PC-9 (cell line): ENCODE data around the gene CALN1. TPM values are rescaled to one million over a fixed set of nuclear protein-coding genes. Genes with fewer than 3 reads are reported as not detected.

ENCODE experiments used
- BruUV-seq: library from RNA; stranded (reverse); fragments of 400-500 nt; replicated peaks from 2 replicates; lab custom pipeline; 2021; lab: Mats Ljungman, UMichigan
- CTCF ChIA-PET: fragments of 300-600 bp; sonication (Branson Sonifier 250); formaldehyde crosslinking; loops from one replicate; lab custom pipeline; 2022; ENCODE audit warnings: antibody characterized with exemption; lab: Charles Lee
- POLR2A ChIA-PET: fragments of 300-600 bp; sonication (Branson Sonifier 250); formaldehyde crosslinking; loops from one replicate; lab custom pipeline; 2022; ENCODE audit warnings: antibody characterized with exemption; ENCODE audit not compliant: unreplicated experiment; lab: Charles Lee
- DNase-seq, 2 experiments: peaks; one replicate each; pipeline versions ENCODE4 v3.0.0 to v3.0.0-alpha.2; 2015 to 2022; ENCODE audit warnings: mixed read lengths in 1 of 2
- H2AFZ ChIP-seq: fragments of 200-600 bp; sonication (generic); 2 replicates; pipeline ENCODE4 v1.8.1; 2017; ENCODE audit warnings: antibody characterized with exemption
- H3F3A ChIP-seq: fragments of 200-600 bp; sonication (generic); 2 replicates; pipeline ENCODE4 v1.8.1; 2017; ENCODE audit warnings: antibody characterized with exemption, mild to moderate bottlenecking, low read depth; ENCODE audit not compliant: insufficient read depth
- H3K27ac ChIP-seq: fragments of 200-600 bp; sonication (generic); 2 replicates; pipeline ENCODE4 v1.6.1; 2016; ENCODE audit warnings: mixed run types
- H3K27me3 ChIP-seq: fragments of 200-600 bp; sonication (generic); 2 replicates; pipeline ENCODE4 v1.6.1; 2016; ENCODE audit warnings: low read depth, mixed run types; ENCODE audit not compliant: insufficient read depth
- H3K36me3 ChIP-seq: fragments of 200-600 bp; sonication (generic); 2 replicates; pipeline ENCODE4 v1.6.1; 2016; ENCODE audit warnings: low read depth, mixed run types
- H3K4me1 ChIP-seq: fragments of 200-600 bp; sonication (generic); replicated peaks from 2 replicates; pipeline ENCODE4 v1.6.1; 2016; ENCODE audit warnings: mixed run types; ENCODE audit not compliant: insufficient read depth
- H3K4me2 ChIP-seq: fragments of 200-600 bp; sonication (generic); 2 replicates; pipeline ENCODE4 v1.6.1; 2017; ENCODE audit warnings: mixed run types
- H3K4me3 ChIP-seq: fragments of 200-600 bp; sonication (generic); 2 replicates; pipeline ENCODE4 v1.6.1; 2016; ENCODE audit warnings: mixed run types
- H3K79me2 ChIP-seq: fragments of 200-600 bp; sonication (generic); 2 replicates; pipeline ENCODE4 v1.6.1; 2017; ENCODE audit warnings: low read depth, mixed run types
- H3K9me2 ChIP-seq: fragments of 200-600 bp; sonication (generic); 2 replicates; pipeline ENCODE4 v1.8.1; 2017; ENCODE audit warnings: mild to moderate bottlenecking; ENCODE audit not compliant: insufficient read depth
- H3K9me3 ChIP-seq: fragments of 200-600 bp; sonication (generic); 2 replicates; pipeline ENCODE4 v1.8.1; 2016; ENCODE audit warnings: low read depth; ENCODE audit not compliant: insufficient read depth
- H4K20me1 ChIP-seq: fragments of 200-600 bp; sonication (generic); 2 replicates; pipeline ENCODE4 v1.8.1; 2017; ENCODE audit not compliant: insufficient read depth
- CTCF ChIP-seq: fragments of 200-600 bp; sonication (generic); conservative IDR thresholded peaks from 2 replicates; pipeline ENCODE4 v1.6.1; 2017; ENCODE audit warnings: mixed run types, antibody characterized with exemption, mild to moderate bottlenecking, moderate library complexity
- EZH2 ChIP-seq: fragments of 200-600 bp; sonication (generic); IDR thresholded peaks from 2 replicates; pipeline ENCODE4 v1.8.0; 2017; ENCODE audit warnings: antibody characterized with exemption, low read depth
- intact Hi-C: fragments of 100-400 bp; cut with micrococcal nuclease; formaldehyde crosslinking; loops from one replicate; pipeline ENCODE4 v1.10.0; 2022; ENCODE audit not compliant: unreplicated experiment
- total RNA-seq: library from RNA; stranded (reverse); gene quantifications from 2 replicates; pipeline ENCODE4 v1.2.3, GENCODE V29; 2021

Gene CALN1
- total RNA-seq, 1 experiment from 2014 or later: not detected

DNA sequence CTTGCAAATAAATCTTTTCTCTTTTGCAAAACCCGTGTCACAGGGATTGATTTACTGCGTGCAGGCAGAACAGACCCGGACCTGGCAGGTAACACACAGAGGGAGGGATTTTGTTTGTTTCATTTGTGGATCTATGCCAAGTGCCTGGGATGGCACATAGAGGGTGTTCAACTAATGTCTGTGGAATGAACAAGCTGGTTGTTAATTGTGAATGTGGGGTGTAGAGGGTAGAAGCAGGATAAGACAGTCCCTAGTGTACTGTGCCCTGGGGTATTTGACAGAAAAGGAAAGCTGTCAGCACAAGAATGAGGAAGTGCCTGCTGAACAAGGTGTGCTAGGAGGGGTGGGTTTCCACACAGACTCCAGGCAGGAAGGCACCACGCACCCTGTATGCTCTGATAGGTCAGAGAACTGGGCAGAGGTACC is 331.8 kb downstream of the CALN1 start:
- TF ChIP-seq EZH2: no peak
- no peak for TF ChIP-seq CTCF
- Histone ChIP-seq H3K4me2 (no peak overlapping the region), H3K27me3 (peaks cover 49% of the 10 kb centered on the region), H3K79me2 (no peaks in the 10 kb centered on the region), H3K4me3 (no peak overlapping the region), H3K9me2 (no peaks in the 10 kb centered on the region), H3F3A (no peaks in the 10 kb centered on the region), H3K27ac (no peak overlapping the region), H3K36me3 (no peaks in the 10 kb centered on the region), H3K4me1 (no peaks in the 10 kb centered on the region), H3K9me3 (no peaks in the 10 kb centered on the region), H2AFZ (no peak overlapping the region), H4K20me1 (no peaks in the 10 kb centered on the region)
- DNase-seq: no peak
- ChIA-PET CTCF (no interaction called here), POLR2A (no interaction called here)
- intact Hi-C loops: no loop called here
- no TSS peak for BruUV-seq

DNA sequence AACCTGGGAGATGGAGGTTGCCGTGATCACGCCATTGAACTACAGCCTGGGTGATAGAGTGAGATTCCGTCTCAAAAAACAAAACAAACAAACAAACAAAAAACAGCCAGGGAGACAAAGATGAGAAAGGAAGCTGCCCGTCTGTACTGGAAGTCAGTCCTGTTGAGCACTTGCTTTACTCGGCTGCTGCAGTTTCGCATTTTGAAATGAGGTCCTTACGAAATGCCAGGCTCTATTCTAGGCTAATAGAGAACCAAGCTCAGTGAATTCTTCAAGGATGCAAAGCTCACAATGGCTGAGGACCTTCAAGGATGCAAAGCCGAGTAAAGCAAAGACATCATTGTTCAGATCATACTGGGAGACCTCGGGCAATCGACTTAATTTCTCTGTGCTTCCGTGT is 333.3 kb downstream of the CALN1 start:
- TF ChIP-seq CTCF (no peak), EZH2 (no peak)
- Histone ChIP-seq H3K9me2 (no peaks in the 10 kb centered on the region), H3K27me3 (peaks cover 49% of the 10 kb centered on the region), H3K4me2 (no peak overlapping the region), H3K4me3 (no peak overlapping the region), H3K9me3 (no peaks in the 10 kb centered on the region), H2AFZ (no peak overlapping the region), H3K4me1 (no peaks in the 10 kb centered on the region), H4K20me1 (no peaks in the 10 kb centered on the region), H3K27ac (no peak overlapping the region), H3K79me2 (no peaks in the 10 kb centered on the region), H3K36me3 (no peaks in the 10 kb centered on the region), H3F3A (no peaks in the 10 kb centered on the region)
- ChIA-PET POLR2A (no interaction called here), CTCF (no interaction called here)
- BruUV-seq: no TSS peak
- intact Hi-C loops: no loop called here
- DNase-seq: no peak

DNA sequence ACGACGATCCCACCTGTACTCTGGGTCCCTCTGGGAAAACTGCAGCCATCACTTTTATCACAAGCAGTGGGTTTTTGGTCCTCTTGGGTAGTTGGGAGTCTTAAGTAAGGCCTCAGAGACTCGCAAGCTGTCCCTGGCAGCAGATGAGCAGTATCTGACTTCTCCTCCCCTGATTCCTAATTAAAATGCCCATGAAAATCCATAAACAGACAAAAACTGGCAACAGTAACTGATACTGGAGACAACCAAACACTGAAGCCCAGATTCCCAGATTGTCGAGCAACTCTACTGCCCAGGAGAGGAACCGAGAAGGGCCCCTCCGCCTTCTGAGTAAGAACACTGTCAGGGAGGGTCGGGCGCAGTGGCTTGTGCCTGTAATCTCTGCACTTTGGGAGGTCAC is 333.8 kb downstream of the CALN1 start:
- intact Hi-C loops: no loop called here
- BruUV-seq: no TSS peak
- Histone ChIP-seq H3K27ac (no peak overlapping the region), H3K4me1 (no peaks in the 10 kb centered on the region), H3K27me3 (peaks cover 49% of the 10 kb centered on the region), H4K20me1 (no peaks in the 10 kb centered on the region), H3K36me3 (no peaks in the 10 kb centered on the region), H2AFZ (no peak overlapping the region), H3K9me3 (no peaks in the 10 kb centered on the region), H3K4me2 (no peak overlapping the region), H3K79me2 (no peaks in the 10 kb centered on the region), H3K4me3 (no peak overlapping the region), H3F3A (no peaks in the 10 kb centered on the region), H3K9me2 (no peaks in the 10 kb centered on the region)
- ChIA-PET POLR2A (no interaction called here), CTCF (no interaction called here)
- no peak for DNase-seq
- no peak for TF ChIP-seq EZH2
- TF ChIP-seq CTCF: no peak
